Measurements from ENCODE around the gene XPO6. TPM values are rescaled to one million over a fixed set of nuclear protein-coding genes. Genes with fewer than 3 reads are reported as not detected.

Gene XPO6
- total RNA-seq, 1 donor from 2014 or later: 71.6 TPM

DNA sequence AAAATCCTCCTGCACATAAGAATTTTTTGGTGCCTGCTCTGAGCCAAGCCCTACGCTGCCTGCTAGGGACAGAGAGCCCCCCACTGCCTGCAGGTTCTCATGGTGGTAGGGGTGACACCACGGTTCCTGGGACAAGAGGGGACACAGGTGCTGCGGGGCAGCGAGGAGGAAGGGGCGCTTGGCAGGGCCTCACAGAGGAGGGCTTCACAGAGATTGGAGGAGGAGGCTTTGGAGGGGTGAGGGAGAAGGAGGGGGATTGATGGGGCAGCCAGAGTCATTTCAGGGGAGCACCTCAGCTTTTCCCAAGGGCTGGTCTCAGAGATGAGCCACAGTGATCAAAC is 118.4 kb downstream of the XPO6 start:
- no peak for DNase-seq (ENCODE audit: low spot score)
- Mint-ChIP-seq H3K36me3 (peaks cover 5% of the 10 kb centered on the region), H3K27me3 (ENCODE audit: insufficient read depth, low read depth) (no peaks in the 10 kb centered on the region), H3K4me1 (peaks cover 4% of the 10 kb centered on the region), H3K4me3 (no peak overlapping the region), H3K27ac (no peak overlapping the region), H3K9me3 (no peaks in the 10 kb centered on the region)
- TF ChIP-seq EZH2phosphoT487 (IDR thresholded peaks at IDR 0.05) (no peak), EZH2 (IDR thresholded peaks at IDR 0.05) (no peak)
- TF ChIP-seq, protein P1, sequence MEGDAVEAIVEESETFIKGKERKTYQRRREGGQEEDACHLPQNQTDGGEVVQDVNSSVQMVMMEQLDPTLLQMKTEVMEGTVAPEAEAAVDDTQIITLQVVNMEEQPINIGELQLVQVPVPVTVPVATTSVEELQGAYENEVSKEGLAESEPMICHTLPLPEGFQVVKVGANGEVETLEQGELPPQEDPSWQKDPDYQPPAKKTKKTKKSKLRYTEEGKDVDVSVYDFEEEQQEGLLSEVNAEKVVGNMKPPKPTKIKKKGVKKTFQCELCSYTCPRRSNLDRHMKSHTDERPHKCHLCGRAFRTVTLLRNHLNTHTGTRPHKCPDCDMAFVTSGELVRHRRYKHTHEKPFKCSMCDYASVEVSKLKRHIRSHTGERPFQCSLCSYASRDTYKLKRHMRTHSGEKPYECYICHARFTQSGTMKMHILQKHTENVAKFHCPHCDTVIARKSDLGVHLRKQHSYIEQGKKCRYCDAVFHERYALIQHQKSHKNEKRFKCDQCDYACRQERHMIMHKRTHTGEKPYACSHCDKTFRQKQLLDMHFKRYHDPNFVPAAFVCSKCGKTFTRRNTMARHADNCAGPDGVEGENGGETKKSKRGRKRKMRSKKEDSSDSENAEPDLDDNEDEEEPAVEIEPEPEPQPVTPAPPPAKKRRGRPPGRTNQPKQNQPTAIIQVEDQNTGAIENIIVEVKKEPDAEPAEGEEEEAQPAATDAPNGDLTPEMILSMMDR (IDR thresholded peaks at IDR 0.05): no peak
- Histone ChIP-seq H3K4me2 (peak overlapping the region; percentile 46), H2AFZ (replicated peaks) (no peak overlapping the region), H3K79me2 (ENCODE audit: low read depth) (no peaks in the 10 kb centered on the region), H3K4me1 (peaks cover 12% of the 10 kb centered on the region), H3F3A (ENCODE audit: low read depth) (peaks cover 22% of the 10 kb centered on the region), H3K36me3 (no peaks in the 10 kb centered on the region), H3K27ac (peak overlapping the region; percentile 48), H4K20me1 (ENCODE audit: low read depth) (peaks cover 9% of the 10 kb centered on the region), H3K27me3 (no peaks in the 10 kb centered on the region), H3K9ac (no peak overlapping the region), H3K9me3 (ENCODE audit: low read depth) (no peaks in the 10 kb centered on the region), H3K4me3 (no peak overlapping the region)

DNA sequence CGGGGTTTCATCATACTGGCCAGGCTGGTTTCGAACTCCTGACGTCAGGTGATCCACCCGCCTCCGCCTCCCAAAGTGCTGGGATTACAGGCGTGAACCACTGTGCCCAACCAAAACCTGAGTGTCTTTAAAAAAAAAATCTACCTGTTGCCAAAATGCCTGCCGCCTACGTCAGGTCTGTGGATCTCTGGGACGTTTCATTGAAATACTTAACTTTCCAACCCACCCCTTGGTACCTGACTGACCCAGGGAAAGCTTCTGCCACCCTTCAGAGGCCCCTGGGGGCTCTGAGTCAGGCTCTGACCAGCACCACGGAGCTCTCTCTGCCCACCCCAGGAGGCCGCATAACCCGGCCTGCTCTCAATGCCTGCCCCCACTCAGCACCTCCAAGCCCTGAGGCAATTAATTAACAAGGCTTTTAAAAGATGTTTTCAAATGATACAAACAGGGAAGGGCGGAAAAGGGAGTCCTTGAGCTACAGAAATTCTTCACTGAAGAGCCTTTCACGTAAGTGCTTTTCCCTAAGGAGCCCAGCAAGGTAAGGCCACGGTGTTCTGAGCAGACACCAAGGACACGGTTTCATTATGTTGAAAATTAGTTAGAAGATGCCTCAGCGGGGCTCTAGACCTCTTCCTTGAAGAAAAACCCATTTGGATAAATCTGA is 118.9 kb downstream of the XPO6 start:
- H3K4me3 Mint-ChIP-seq: no peak overlapping the region
- H3K27ac ChIP-seq: peak overlapping the region; percentile 48

DNA sequence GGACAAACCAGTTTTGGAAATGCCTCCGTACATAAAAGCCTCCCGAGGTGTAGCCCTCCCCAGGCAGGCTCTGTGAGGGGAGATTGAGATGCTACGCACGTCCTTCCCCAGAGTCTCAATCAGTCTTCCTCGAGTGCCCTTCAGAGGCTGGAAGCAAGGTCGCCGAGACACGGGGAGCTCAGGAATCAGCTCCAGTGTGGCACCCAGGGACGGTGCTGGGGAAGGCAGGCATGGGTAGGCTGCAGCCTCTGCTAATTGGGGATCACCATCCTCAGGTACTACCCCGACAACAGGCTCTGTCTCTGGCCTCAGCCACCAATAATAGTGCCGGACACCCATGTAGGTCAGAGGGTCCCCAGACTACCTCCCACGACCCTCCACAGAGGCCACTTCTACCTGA is 120.1 kb downstream of the XPO6 start:
- Mint-ChIP-seq H3K27me3 (ENCODE audit: insufficient read depth, low read depth) (no peaks in the 10 kb centered on the region), H3K9me3 (no peaks in the 10 kb centered on the region), H3K36me3 (no peaks in the 10 kb centered on the region), H3K27ac (no peak overlapping the region), H3K4me1 (peaks cover 4% of the 10 kb centered on the region), H3K4me3 (no peak overlapping the region)
- peaks cover 12% of the 10 kb centered on the region for H3K4me1 ChIP-seq
- H3K4me3 ChIP-seq: no peak overlapping the region
- no peaks in the 10 kb centered on the region for H3K79me2 ChIP-seq (ENCODE audit: low read depth)
- no peak overlapping the region for H3K4me2 ChIP-seq
- H3K9ac ChIP-seq: no peak overlapping the region
- no peak overlapping the region for H2AFZ ChIP-seq (replicated peaks)
- no peaks in the 10 kb centered on the region for H3K9me3 ChIP-seq (ENCODE audit: low read depth)
- H3K27me3 ChIP-seq: no peaks in the 10 kb centered on the region
- no peak for DNase-seq (ENCODE audit: low spot score)
- H3K36me3 ChIP-seq: no peaks in the 10 kb centered on the region
- H3K27ac ChIP-seq: no peak overlapping the region
- peaks cover 22% of the 10 kb centered on the region for H3F3A ChIP-seq (ENCODE audit: low read depth)
- H4K20me1 ChIP-seq (ENCODE audit: low read depth): peaks cover 9% of the 10 kb centered on the region
- TF ChIP-seq EZH2 (IDR thresholded peaks at IDR 0.05) (no peak), EZH2phosphoT487 (IDR thresholded peaks at IDR 0.05) (no peak)
- TF ChIP-seq, protein P1 (IDR thresholded peaks at IDR 0.05): no peak

More for the DNA sequence above, 118.9 kb downstream of the XPO6 start:
- H3K79me2 ChIP-seq (ENCODE audit: low read depth): no peaks in the 10 kb centered on the region
- H4K20me1 ChIP-seq (ENCODE audit: low read depth): peaks cover 9% of the 10 kb centered on the region
- no peaks in the 10 kb centered on the region for H3K27me3 Mint-ChIP-seq (ENCODE audit: insufficient read depth, low read depth)
- H3K36me3 Mint-ChIP-seq: peaks cover 4% of the 10 kb centered on the region
- H3K27me3 ChIP-seq: no peaks in the 10 kb centered on the region
- no peak overlapping the region for H2AFZ ChIP-seq (replicated peaks)
- H3K4me2 ChIP-seq: peak overlapping the region; percentile 46
- H3K36me3 ChIP-seq: no peaks in the 10 kb centered on the region
- H3K4me1 ChIP-seq: peaks cover 12% of the 10 kb centered on the region
- H3K9me3 ChIP-seq (ENCODE audit: low read depth): no peaks in the 10 kb centered on the region
- peaks cover 22% of the 10 kb centered on the region for H3F3A ChIP-seq (ENCODE audit: low read depth)
- TF ChIP-seq EZH2 (IDR thresholded peaks at IDR 0.05) (no peak), EZH2phosphoT487 (IDR thresholded peaks at IDR 0.05) (no peak)
- TF ChIP-seq, protein P1 (IDR thresholded peaks at IDR 0.05): no peak
- peaks cover 4% of the 10 kb centered on the region for H3K4me1 Mint-ChIP-seq
- no peak overlapping the region for H3K4me3 ChIP-seq
- H3K27ac Mint-ChIP-seq: peak overlapping the region; percentile 44
- no peak overlapping the region for H3K9ac ChIP-seq
- no peaks in the 10 kb centered on the region for H3K9me3 Mint-ChIP-seq
- no peak for DNase-seq (ENCODE audit: low spot score)
